Raji (cell line): ENCODE measurements around the gene STIM1.

Experiments
- POLR2A ChIP-seq: IDR thresholded peaks from 2 replicates; pipeline ENCODE4 v1.6.1; 2011; ENCODE audit warnings: low read depth, low read length, control low read depth; ENCODE audit not compliant: insufficient read depth

STIM1 gene

GRCh38 chr11:4098026-4098621 lies 242.7 kb downstream of the STIM1 start:
- no peak for TF ChIP-seq POLR2A

GRCh38 chr11:4102711-4103110 lies 247.2 kb downstream of the STIM1 start:
- TF ChIP-seq POLR2A: no peak

- no peak for TF ChIP-seq POLR2A
These were observed 247.8 kb downstream of the STIM1 start for GRCh38 chr11:4103269-4103668.

GRCh38 chr11:4105916-4106315 lies 250.5 kb downstream of the STIM1 start:
- TF ChIP-seq POLR2A: no peak

- TF ChIP-seq POLR2A: no peak
These were observed 256.4 kb downstream of the STIM1 start for GRCh38 chr11:4111834-4112233.

GRCh38 chr11:4115128-4115527 lies 259.7 kb downstream of the STIM1 start:
- TF ChIP-seq POLR2A: no peak

- TF ChIP-seq POLR2A: no peak
These were observed 262.6 kb downstream of the STIM1 start for GRCh38 chr11:4118107-4118506.

- no peak for TF ChIP-seq POLR2A
These were observed 267.8 kb downstream of the STIM1 start for GRCh38 chr11:4123218-4123617.

GRCh38 chr11:4125141-4125540 lies 269.7 kb downstream of the STIM1 start:
- TF ChIP-seq POLR2A: no peak

GRCh38 chr11:4127357-4127756 lies 271.9 kb downstream of the STIM1 start:
- no peak for TF ChIP-seq POLR2A

GRCh38 chr11:4134806-4135205 lies 279.3 kb downstream of the STIM1 start:
- no peak for TF ChIP-seq POLR2A

- TF ChIP-seq POLR2A: no peak
These were observed 283.0 kb downstream of the STIM1 start for GRCh38 chr11:4138497-4138896.

GRCh38 chr11:4140067-4140636 lies 284.7 kb downstream of the STIM1 start:
- TF ChIP-seq POLR2A: no peak
